ENCODE measurements around the gene METTL26.

METTL26 gene

DNA sequence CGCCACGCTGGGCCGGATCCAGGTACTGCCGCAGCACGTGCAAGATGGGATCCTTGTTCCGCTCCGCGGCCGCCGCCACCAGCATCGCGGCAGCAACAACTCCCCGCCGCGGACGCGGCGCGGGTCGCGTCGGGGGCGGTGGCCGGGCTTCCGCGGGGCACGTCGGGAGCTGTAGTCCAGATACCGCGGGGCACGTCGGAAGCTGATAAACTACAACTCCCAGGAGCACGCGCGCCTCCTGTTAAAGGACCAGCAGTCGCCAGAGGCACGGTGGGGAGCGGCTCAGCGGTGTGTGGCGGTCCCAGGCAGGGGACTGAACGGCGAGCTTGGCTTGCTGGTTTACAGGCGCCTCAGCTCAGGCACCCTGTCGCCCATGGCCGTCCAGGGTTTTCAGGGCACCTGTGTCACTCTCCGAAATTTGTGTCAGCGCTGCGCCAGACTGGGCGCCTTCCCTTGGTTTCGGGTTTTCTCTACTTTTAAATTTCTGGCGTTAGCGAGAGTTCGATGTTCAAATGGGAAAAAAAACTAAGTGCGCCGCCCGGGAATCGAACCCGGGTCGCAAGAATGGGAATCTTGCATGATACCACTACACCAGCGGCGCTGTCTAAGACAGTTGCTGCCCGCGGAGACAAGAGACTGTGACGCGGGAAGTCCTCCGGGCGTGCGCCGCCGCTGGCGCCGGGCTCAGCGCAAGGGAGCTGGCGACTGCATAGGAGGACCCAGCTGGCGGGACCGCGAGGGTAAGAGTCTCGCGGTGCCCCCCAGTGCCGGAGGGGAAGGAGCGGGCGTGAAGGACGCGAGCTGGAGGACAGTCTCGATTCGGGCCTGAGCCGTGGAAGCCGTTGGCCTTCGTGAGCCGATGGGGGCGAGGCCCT is at the start of gene METTL26:
Gene METTL26, minus strand, starts transcription at position 100 of the 875 bp plus-strand sequence. Its CDS starts 15 bp downstream, at position 85.
- DNase-seq, result peak; percentile 84

DNA sequence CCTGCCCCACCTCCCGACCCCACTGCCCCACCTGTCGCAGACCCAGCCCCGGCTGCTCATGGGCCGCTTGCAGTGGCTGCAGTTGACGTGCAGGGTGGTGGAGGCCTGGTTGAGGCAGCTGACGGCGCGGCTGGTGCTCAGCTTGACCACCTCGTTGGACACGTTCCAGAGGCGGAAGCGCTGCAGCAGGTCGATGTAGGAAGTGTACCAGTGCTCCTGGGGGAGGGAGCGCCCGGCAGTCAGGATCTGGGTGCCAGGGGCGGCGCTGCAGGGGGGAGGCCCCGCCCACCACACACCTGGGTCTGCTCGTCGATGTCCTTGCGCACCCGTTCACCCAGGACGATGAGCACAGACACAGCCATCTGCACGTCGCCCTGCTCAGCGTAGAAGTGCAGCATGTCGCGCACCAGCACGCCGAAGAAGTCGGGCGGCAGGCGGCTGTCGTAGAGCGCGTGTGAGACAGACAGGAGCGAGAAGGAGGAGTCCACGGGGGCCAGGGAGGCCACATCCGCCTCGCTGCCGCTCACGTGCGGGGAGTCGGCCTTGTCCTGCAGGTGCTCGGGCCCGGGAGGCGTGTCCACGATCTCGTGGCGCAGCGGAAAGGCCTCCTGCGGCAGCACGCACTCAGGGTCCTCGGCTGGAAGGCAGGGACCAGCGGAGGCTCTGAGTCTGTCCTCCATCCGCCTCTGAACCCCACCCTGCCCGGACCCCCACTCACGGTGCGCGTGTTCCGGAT is 49.0 kb upstream of the METTL26 start:
- peak; percentile 58 for DNase-seq

DNA sequence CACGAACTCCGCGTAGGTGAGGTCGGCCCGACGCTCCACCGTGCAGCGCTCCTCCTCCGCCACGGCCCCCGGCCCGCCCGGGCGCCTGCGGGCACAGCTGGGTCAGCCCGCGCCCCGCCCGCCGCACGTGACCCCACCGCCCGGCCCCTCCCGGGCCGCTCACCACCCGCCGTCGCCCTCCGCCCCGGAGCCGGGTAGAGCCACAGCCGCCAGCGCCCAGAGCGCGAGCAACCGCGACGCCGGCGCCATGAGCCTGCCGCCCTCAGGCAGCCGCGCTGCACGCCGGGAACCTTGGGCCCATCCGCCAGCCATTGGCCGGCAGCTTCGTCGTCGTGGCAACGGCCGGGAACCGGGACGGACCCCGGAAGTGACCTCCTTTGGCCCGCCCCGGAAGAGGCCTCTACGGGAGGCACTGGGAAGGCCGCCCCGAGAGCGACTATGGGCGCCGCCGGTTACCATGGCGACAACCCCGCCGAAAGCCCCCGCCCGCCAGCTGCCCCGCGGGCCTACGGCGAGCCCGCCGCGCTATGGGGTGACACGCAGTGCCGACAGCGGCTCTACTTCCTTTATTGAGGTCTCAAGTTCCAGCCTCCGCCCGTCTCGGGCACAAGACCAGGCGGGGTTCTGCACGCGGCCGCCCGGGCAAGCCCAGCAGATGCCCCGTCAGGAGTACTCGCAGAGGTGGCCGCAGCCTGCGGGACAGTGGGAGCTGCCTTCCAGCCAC is 48.1 kb upstream of the METTL26 start, which contains the start of gene JMJD8:
Gene JMJD8, minus strand, starts transcription at position 264 of the 724 bp plus-strand sequence. Its CDS starts 15 bp downstream, at position 249.
- peak; percentile 88 for DNase-seq

DNA sequence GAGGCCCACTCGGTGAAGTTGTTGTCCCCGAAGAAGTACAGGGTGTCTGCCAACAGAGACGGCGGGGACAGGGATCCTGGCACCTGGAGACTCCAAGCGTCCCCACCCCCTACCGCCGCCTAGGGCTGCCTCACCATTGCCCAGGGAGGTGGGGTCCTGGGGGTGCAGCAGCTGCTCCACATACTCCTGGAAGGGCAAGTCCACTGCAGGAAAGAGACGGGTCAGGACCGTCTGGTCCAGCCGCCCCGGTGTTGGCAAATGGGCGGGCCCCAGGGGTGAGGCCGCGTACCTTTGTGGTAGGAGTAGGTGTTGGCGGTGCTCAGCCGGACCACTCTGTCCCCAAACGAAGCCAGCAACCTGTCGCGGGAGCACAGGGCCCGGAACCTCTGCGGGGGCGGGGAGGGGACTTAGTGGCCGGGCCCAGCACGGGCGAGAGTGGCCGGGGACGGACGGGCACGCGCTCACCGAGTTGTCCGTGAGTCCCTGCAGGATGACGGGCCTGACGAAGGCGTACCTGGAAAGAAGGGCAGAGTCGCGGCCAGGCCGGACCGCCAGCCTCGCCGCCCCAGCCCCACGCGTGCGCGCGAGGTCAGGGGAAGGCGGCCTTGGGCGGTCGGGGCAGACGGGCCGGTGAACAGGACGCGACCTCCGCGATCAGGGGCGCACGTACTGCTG is 47.4 kb upstream of the METTL26 start:
- DNase-seq, result no peak

DNA sequence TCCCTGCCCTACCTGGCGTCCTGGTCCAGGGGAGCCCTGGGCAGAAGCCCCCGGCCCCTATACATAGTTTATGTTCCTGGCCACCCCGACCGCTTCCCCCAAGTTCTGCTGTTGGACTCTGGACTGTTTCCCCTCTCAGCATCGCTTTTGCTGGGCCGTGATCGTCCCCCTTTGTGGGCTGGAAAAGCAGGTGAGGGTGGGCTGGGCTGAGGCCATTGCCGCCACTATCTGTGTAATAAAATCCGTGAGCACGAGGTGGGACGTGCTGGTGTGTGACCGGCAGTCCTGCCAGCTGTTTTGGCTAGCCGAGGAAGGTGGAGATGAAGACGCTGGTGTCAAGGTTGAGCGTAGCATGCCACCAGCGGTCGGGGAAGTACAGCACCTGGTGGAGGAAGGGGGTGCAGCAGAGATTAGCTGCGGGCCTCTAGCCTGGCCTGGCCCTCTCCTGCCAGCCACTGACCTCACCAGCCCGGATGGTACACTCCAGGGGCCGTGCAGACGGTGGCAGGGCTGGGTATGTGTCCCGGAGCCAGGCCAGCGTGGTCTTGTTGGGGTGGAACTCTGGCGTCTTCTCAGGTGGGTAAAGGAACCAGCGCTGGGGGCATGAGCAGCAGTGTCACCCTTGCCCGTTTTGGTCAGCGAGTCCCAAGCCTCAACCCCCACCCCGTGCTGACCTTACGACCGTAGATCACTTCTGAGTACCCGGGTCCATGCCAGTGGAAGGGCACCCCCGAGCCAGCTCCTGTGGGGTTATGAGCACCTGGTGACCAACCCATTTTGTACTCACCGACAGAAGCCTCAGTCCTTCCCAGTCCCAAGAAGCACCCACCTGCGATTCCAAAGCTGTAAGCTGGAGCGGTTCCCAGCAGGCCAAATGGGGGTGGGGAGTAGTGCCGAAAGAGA is 46.6 kb upstream of the METTL26 start:
- DNase-seq, result no peak

DNA sequence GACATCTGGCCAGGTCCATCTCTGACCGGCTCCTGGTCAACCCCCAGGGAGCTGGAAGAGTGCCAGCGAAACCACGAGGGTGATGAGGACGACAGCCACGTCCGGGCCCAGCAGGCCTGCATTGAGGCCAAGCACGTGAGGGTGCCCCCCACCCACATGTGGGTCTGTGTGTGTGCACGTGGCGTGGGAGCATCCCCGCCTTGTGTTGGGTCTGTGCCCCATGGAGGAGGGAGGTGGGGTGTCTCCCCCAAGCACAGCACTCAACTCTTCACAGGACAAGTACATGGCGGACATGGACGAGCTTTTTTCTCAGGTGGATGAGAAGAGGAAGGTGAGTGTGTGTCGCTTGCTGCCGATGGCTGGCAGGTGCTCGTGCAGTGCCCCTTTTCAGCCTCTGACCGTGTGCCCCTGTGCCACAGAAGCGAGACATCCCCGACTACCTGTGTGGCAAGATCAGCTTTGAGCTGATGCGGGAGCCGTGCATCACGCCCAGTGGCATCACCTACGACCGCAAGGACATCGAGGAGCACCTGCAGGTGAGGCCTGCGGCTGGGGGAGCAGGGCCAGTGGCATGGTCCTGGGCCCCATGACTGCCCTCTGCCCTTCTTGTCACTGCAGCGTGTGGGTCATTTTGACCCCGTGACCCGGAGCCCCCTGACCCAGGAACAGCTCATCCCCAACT is 45.8 kb upstream of the METTL26 start:
- no peak for DNase-seq

DNA sequence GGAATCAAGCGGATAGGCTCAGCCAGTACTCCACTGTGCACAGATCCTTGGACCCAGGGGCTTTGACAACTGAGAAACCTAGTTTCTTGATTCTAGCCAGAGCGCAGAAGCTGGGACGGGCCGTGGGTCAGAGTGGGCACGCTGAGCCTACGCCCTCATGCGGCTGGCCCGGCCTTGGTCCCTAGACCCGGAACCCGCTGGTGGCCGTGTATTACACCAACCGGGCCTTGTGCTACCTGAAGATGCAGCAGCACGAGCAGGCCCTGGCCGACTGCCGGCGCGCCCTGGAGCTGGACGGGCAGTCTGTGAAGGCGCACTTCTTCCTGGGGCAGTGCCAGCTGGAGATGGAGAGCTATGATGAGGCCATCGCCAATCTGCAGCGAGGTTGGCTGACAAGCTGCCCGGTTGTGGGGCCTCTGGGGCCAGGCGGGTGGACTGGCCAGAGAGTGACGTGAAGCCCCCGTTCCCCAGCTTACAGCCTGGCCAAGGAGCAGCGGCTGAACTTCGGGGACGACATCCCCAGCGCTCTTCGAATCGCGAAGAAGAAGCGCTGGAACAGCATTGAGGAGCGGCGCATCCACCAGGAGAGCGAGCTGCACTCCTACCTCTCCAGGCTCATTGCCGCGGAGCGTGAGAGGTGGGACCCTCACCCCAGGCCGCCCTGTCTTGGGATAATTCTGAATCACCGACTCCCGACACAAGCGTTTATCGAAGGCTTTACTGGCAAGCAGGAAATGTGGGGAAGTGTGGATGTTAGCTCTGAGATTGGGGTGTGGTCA is 45.1 kb upstream of the METTL26 start:
- DNase-seq, result no peak

DNA sequence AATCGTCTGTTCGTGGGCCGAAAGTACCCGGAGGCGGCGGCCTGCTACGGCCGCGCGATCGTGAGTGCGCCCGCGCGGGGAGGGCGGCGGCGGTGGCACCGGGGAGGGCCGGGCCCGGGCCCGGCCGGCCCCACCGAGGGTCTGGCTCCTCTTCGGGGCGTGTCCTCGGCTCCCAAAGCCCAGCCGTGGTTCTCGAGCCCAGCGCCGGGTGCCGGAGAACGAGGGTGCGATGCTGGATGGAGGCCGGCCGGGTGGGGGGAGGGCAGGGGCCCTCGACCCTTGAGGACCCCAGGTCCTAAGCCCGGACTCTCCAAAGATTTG is 44.5 kb upstream of the METTL26 start:
- DNase-seq, result no peak

DNA sequence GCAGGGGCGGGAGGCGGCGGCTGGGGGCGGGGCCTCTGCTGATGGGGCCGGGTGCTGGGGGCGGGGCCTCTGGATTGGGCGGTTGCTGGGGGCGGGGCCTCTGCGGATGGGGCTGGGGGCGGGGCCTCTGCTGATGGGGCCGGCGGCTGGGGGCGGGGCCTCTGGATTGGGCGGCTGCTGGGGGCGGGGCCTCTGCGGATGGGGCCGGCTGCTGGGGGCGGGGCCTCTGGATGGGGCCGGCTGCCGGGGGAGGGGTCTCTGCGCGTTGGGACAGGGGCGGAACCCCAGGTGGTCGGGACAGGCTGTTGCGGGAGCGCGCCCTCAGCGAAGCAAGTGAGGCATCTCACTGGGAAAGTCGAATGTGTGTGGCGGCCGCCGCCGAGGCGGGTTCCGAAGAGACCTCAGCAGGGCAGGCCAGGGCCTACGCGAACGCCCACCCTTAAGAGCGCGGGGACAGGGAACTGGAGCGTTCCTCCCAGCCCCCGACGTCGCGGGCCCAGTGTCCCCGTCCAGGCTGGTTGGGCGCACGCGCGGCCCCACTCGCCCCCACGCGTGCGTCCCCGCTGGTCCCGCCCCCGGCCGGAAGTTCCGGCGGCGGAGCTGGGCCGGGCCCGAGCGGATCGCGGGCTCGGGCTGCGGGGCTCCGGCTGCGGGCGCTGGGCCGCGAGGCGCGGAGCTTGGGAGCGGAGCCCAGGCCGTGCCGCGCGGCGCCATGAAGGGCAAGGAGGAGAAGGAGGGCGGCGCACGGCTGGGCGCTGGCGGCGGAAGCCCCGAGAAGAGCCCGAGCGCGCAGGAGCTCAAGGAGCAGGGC is 43.9 kb upstream of the METTL26 start, which contains the start of gene STUB1:
Gene STUB1, plus strand, starts transcription at position 597 of the 811 bp plus-strand sequence. Its CDS starts 116 bp downstream, at position 713.
- no peak for DNase-seq

DNA sequence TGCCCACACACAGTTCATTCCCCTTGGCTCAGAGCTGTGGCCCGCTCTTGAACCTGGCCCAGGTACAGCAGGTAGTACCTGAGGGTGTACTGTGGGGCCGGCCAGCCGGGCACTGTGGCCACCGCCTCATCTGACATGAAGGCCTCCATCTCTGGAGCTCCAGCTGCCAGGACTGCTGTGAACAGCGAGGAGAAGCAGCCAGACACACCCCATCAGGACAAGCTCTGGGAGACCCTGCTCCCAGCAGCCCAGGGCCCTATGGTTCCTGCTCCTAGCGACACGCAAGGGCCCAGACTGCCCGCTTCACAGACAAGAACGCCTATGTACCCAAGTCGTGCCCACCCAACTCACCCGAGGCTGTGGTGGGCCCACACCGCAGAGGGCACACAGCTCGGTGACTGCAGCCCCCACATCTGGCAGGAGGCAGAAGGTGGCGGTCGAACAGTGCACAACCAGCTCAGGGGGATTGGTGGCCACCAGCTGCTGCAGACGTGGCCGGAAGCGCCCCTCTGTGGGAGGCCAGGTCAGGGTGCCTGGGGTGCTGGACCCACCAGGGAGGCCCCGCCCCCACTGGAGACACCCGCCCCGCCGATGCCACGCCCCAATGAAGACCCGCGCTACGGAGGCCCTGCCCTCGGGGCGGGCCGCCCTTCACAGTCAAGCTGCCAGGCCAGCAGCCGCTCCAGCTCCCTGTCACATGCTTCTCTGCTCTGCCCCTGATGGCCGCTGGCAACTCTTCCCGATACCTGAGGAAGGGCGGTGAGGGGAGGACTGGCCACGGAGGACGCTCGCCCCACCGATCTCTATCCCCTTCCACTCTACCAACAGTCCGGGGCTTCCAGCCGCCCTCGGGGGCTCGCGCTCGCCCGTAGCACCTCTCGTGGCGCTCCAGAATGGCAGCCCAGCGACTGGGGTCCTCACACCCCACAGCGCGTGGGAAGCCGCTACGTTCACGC is 43.0 kb upstream of the METTL26 start:
- no peak for DNase-seq

DNA sequence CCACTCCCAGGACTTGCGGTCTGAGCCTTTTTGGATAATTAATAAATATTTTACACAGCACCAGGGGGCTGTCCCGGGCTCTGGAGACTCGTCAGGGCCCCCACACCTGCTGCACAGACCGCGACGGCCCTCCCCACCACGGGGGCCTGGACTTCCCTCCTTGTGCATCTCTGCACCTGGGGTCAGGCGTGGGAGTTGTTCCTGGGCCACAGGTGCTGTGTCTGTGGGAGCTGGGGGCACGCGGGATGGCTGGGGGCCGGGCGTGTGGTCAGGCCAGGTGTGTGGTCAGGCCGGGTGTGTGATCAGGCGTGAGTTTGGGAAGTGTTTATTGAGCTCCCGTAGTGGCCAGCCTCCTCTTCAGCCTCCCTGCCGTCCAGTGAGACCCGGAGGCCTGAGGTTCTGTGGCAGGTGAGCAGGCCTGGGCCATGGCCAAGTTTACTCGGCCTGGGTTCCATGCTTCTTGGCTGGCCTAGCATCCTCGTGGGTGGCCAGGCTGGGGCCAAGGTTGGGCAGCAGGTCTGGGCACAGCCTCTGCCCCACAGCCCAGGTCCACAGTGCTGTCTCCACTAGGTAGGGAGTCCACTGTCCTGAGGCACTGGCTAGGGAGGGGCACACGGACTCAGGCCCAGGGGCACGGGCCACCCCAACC is 42.2 kb upstream of the METTL26 start:
- DNase-seq, result no peak

DNA sequence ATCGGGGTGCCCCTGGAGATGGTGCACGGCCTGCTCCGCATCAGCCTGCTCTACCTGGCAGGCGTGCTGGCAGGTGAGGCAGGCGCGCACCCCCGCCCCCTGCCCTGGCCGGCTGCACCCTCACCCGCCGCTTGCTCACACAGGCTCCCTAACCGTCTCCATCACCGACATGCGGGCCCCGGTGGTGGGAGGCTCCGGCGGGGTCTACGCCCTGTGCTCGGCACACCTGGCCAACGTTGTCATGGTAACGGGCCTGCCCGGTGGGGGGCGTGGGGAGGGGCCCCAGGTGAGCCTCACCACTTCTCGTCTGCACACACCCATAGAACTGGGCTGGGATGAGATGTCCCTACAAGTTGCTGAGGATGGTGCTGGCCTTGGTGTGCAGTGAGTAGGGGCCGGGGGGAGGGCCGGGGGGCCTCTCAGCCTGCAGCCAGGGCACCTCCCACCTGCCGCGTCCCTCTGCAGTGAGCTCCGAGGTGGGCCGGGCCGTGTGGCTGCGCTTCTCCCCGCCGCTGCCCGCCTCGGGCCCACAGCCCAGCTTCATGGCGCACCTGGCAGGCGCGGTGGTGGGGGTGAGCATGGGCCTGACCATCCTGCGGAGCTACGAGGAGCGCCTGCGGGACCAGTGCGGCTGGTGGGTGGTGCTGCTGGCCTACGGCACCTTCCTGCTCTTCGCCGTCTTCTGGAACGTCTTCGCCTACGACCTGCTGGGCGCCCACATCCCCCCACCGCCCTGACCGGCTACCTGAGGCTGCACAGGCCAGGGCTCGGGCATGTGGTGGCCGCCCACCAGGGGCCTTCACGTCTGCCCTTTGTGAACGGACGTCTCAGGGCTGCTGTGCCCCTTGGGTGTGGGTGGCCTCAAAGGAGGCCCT is 41.4 kb upstream of the METTL26 start:
- DNase-seq, result peak; percentile 79

DNA sequence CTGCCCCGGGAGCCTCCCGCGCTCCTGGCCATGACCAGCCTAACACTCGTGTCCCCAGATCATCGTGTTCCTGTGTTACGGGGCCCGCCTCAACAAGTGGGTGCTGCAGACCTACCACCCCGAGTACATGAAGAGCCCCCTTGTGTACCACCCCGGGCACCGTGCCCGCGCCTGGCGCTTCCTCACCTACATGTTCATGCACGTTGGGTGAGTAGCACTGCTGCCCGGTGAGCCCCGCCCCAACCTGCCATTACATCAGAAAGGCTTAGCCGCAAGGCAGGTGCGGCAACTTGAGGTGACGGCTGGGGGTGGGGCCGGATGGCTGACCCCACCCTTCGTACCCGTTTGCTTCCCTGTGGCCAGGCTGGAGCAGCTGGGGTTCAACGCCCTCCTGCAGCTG is 40.8 kb upstream of the METTL26 start:
- peak; percentile 92 for DNase-seq

DNA sequence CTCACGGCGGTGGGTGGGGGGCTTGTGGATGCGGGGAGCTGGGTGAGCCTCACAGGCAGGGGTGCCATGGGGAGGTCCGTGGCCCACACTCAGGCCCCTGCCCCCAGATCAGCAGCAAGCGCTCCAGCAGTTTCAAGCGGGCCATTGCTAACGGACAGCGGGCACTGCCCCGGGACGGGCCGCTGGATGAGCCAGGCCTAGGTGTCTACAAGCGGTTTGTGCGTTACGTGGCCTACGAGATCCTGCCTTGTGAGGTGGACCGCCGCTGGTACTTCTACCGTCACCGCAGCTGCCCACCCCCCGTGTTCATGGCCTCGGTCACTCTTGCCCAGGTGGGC is 40.4 kb upstream of the METTL26 start:
- DNase-seq, result no peak

DNA sequence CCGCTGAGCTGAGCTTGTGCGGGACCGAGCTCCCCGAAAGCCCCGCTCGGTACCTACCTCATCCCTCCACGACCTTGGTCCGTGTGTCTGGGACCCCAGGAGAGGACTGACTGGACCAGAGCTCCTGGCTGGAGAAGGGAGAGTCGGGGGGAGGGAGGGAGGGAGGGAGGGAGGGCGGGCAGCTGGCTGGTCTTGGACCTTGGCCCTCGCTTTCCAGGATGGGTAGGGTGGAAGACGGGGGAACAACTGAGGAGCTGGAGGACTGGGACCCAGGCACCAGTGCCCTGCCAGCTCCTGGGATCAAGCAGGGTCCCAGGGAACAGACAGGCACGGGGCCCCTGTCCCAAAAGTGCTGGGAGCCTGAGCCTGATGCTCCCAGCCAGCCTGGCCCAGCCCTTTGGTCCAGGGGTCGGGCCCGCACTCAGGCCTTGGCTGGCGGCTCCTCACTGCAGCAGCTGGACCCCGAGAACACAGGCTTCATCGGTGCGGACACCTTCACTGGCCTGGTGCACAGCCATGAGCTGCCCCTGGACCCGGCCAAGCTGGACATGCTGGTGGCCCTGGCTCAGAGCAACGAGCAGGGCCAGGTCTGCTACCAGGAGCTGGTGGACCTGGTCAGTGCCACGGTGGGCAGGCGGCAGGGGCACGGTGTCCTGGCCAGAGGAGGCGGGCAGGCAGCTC is 39.9 kb upstream of the METTL26 start:
- no peak for DNase-seq

Measured in DMS79 (cell line).